Transverse colon (tissue), 4 donors: Measurements from ENCODE around the gene GNAQ. TPM values are rescaled to one million over a fixed set of nuclear protein-coding genes. Genes with fewer than 3 reads are reported as not detected.
A peak's percentile ranks its signal among the peaks of the same experiment; 100 is the strongest.

Experiments
- DNase-seq: peaks from one replicate; pipeline ENCODE4 v3.0.0-alpha.2; 2019
- H3K27ac ChIP-seq, 4 donors: fragments of 200-600 bp; sonication (generic); 2 replicates each; pipeline ENCODE4 v1.5.1; 2016 to 2018; ENCODE audit warnings: inconsistent platforms in 4 of 4
- H3K27me3 ChIP-seq: fragments of 200-600 bp; sonication (generic); 2 replicates; pipeline ENCODE4 v1.5.1; 2017; ENCODE audit warnings: inconsistent platforms
- H3K36me3 ChIP-seq, 4 donors: fragments of 200-600 bp; sonication (generic); 2 replicates each; pipeline ENCODE4 v1.5.1; 2017 to 2019; ENCODE audit warnings: inconsistent platforms in 4 of 4
- H3K4me1 ChIP-seq, 4 donors: fragments of 200-600 bp; sonication (generic); 2 replicates each; pipeline ENCODE4 v1.5.1; 2017 to 2020; ENCODE audit warnings: inconsistent platforms in 4 of 4
- H3K4me3 ChIP-seq, 4 donors: fragments of 200-600 bp; sonication (generic); 1 replicate in 1 of 4; 2 replicates in 3 of 4; pipeline versions ENCODE4 v1.5.1 to v1.6.1; 2017 to 2019; ENCODE audit warnings: inconsistent platforms in 4 of 4
- H3K9me3 ChIP-seq, 2 donors: fragments of 200-600 bp; sonication (generic); 2 replicates each; pipeline ENCODE4 v1.5.1; 2017 to 2019; ENCODE audit warnings: inconsistent platforms in 2 of 2
- CTCF ChIP-seq, 5 experiments: fragments of 200-600 bp in 3 of 5; fragments of 450-650 bp in 2 of 5; sonication (generic) in 3 of 5; IDR thresholded peaks; 1 replicate in 2 of 5; 2 replicates in 3 of 5; pipeline ENCODE4 v1.5.1; 2016 to 2017; ENCODE audit warnings: antibody characterized with exemption in 5 of 5, inconsistent platforms in 3 of 5, mild to moderate bottlenecking in 2 of 5, moderate library complexity in 1 of 5
- EP300 ChIP-seq: sonication (generic); formaldehyde crosslinking; IDR thresholded peaks from one replicate; pipeline ENCODE4 v1.6.1; 2017; ENCODE audit warnings: antibody characterized with exemption, low read depth
- POLR2A ChIP-seq: fragments of 450-650 bp; IDR thresholded peaks from one replicate; pipeline ENCODE4 v1.6.1; 2016; ENCODE audit warnings: antibody characterized with exemption, mild to moderate bottlenecking, moderate library complexity
- POLR2AphosphoS5 ChIP-seq, 3 donors: sonication (generic); formaldehyde crosslinking; IDR thresholded peaks; one replicate each; pipeline ENCODE4 v1.6.1; 2016; ENCODE audit warnings: antibody characterized with exemption in 3 of 3
- WGBS, 2 donors: methylation state at CpG; one replicate each; pipeline ENCODE4 v1.1.5; 2018; ENCODE audit warnings: low coverage in 1 of 2; 5-methylcytosine and 5-hydroxymethylcytosine counted together
- in situ Hi-C, 4 donors: fragments of 200-750 bp; cut with MboI; loops; one replicate each; pipeline versions ENCODE4 v1.15.0 to v1.15.1; 2017; ENCODE audit warnings: low sequenced_read_pairs in 3 of 4, low pct_ligation_motif_present in 1 of 4, low pct_unique_long_range_greater_than_20kb in 1 of 4
- intact Hi-C: fragments of 100-400 bp; cut with DNase I; formaldehyde crosslinking; loops from one replicate; pipeline ENCODE4 v1.15.1; 2023; ENCODE audit warnings: low total_unique reads
- total RNA-seq, 4 donors: library from RNA; depleted of rRNA; stranded (reverse); fragments of >200 nt; gene quantifications; one replicate each; pipeline ENCODE4 v1.1.0, GENCODE V29; 2016

GNAQ gene
- total RNA-seq, 4 donors from 2014 or later: 36.3 to 54.9 (median 47.1) TPM

- 88 to 90% methylated on average over 3 of the region's 3 CpGs for WGBS, 2 donors
- H3K4me1 ChIP-seq: peaks cover 0 to 12% (median 4%) of the 10 kb centered on the region in 4 donors
- intact Hi-C loops: no loop called here
- no peak overlapping the region for H3K4me3 ChIP-seq
- DNase-seq: no peak
- no peaks in the 10 kb centered on the region for H3K9me3 ChIP-seq
- no peak overlapping the region for H3K27ac ChIP-seq
- H3K27me3 ChIP-seq: no peaks in the 10 kb centered on the region
- in situ Hi-C loops: loop anchor here in 1 of 4 donors (25.0 kb wide), 1 partner anchor 97 kb away; no protein-coding TSS in a partner anchor
- H3K36me3 ChIP-seq: no peaks in the 10 kb centered on the region
- TF ChIP-seq POLR2AphosphoS5 (IDR thresholded peaks at IDR 0.05): no peak
- TF ChIP-seq EP300: no peak
- no peak for TF ChIP-seq CTCF (IDR thresholded peaks at IDR 0.05)
- no peak for TF ChIP-seq POLR2A
Measured at GRCh38 chr9:77759391-77759790, 272.2 kb downstream of the GNAQ start.

- H3K4me1 ChIP-seq: peaks cover 4 to 12% (median 10%) of the 10 kb centered on the region in 4 donors
- no peaks in the 10 kb centered on the region for H3K27me3 ChIP-seq
- H3K4me3 ChIP-seq: no peak overlapping the region
- in situ Hi-C loops: loop anchor here in 1 of 4 donors (25.0 kb wide), 1 partner anchor 94 kb away; no protein-coding TSS in a partner anchor
- H3K27ac ChIP-seq: no peak overlapping the region
- TF ChIP-seq EP300 (no peak), CTCF (IDR thresholded peaks at IDR 0.05) (no peak), POLR2A (no peak), POLR2AphosphoS5 (IDR thresholded peaks at IDR 0.05) (no peak)
- intact Hi-C loops: no loop called here
- H3K9me3 ChIP-seq: no peaks in the 10 kb centered on the region
- 0% methylated on average over 1 of the region's 1 CpG; no CpG with 5 or more reads in 1 of the 2 donors for WGBS, 2 donors
- no peaks in the 10 kb centered on the region for H3K36me3 ChIP-seq
- DNase-seq: no peak
Measured at GRCh38 chr9:77756449-77756848, 275.2 kb downstream of the GNAQ start.

- H3K4me1 ChIP-seq: peaks cover 9 to 29% (median 20%) of the 10 kb centered on the region in 4 donors
- H3K27me3 ChIP-seq: no peaks in the 10 kb centered on the region
- in situ Hi-C loops (loop anchor here in 1 of 4 donors (25.0 kb wide), 1 partner anchor 91 kb away; no protein-coding TSS in a partner anchor), intact Hi-C loops (loop anchor here (5.0 kb wide), 2 partner anchors 296 to 321 kb away; no protein-coding TSS in a partner anchor)
- H3K36me3 ChIP-seq: no peaks in the 10 kb centered on the region
- no peak overlapping the region for H3K4me3 ChIP-seq
- DNase-seq: no peak
- peak overlapping the region in 1 of 4 donors; percentile 37 for H3K27ac ChIP-seq
- H3K9me3 ChIP-seq: no peaks in the 10 kb centered on the region
- 80 to 83% methylated on average over 2 to 9 of the region's 9 CpGs for WGBS, 2 donors
- no peak for TF ChIP-seq EP300
- TF ChIP-seq POLR2A: no peak
- TF ChIP-seq CTCF (IDR thresholded peaks at IDR 0.05): no peak
- no peak for TF ChIP-seq POLR2AphosphoS5 (IDR thresholded peaks at IDR 0.05)
Measured at GRCh38 chr9:77753180-77753579, 278.4 kb downstream of the GNAQ start.

GRCh38 chr9:77752554-77752953 is 279.1 kb downstream of the GNAQ start:
- TF ChIP-seq EP300: no peak
- TF ChIP-seq POLR2AphosphoS5 (IDR thresholded peaks at IDR 0.05): no peak
- no peak for TF ChIP-seq POLR2A
- TF ChIP-seq CTCF (IDR thresholded peaks at IDR 0.05): no peak
- in situ Hi-C loops: loop anchor here in 1 of 4 donors (25.0 kb wide), 1 partner anchor 90 kb away; no protein-coding TSS in a partner anchor
- Histone ChIP-seq H3K27ac (peak overlapping the region; percentile 37 to 68 (median 62)), H3K4me1 (peaks cover 9 to 29% (median 20%) of the 10 kb centered on the region in 4 donors), H3K36me3 (no peaks in the 10 kb centered on the region), H3K9me3 (no peaks in the 10 kb centered on the region), H3K4me3 (no peak overlapping the region), H3K27me3 (no peaks in the 10 kb centered on the region)
- intact Hi-C loops: loop anchor here (5.0 kb wide), 2 partner anchors 295 to 320 kb away; no protein-coding TSS in a partner anchor
- 43 to 57% methylated on average over 1 of the region's 1 CpG for WGBS, 2 donors
- DNase-seq: no peak
